ENCODE measurements around the gene WDR5. TPM values are rescaled to one million over a fixed set of nuclear protein-coding genes. Genes with fewer than 3 reads are reported as not detected.
"Not testable (repeated sequence)": the region's sequence is repeated elsewhere in the genome, so short reads cannot be mapped to it uniquely, and the experiment has no call there.

WDR5 gene
- 10 to 100 TPM; 26.7 to 48.1 TPM for total RNA-seq

- H3K4me1 Mint-ChIP-seq, result peaks cover 14% of the 10 kb centered on the region
- peak; percentile 81 for ATAC-seq (replicated peaks)
- no peaks in the 10 kb centered on the region for H3K9me3 Mint-ChIP-seq
- no peaks in the 10 kb centered on the region for H3K27me3 Mint-ChIP-seq
- H3K4me3 Mint-ChIP-seq, result peak within 1 kb of the TSS; percentile 89
- peaks cover 36% of the 10 kb centered on the region for H3K36me3 Mint-ChIP-seq (ENCODE audit: low read depth)
- peak within 1 kb of the TSS; percentile 89 for H3K27ac Mint-ChIP-seq
These were observed at the start of gene WDR5 for GRCh38 chr9:134135343-134136117. WDR5 (plus strand) TSS chr9:134136082; CDS start chr9:134139878, 3,796 bp downstream.

GRCh38 chr9:134088063-134088725, 47.7 kb upstream of the WDR5 start:
- H3K9me3 Mint-ChIP-seq, result peaks cover 4% of the 10 kb centered on the region
- H3K4me1 Mint-ChIP-seq, result no peaks in the 10 kb centered on the region
- H3K36me3 Mint-ChIP-seq (ENCODE audit: low read depth), result no peaks in the 10 kb centered on the region
- peaks cover 9% of the 10 kb centered on the region for H3K27me3 Mint-ChIP-seq
- H3K27ac Mint-ChIP-seq, result no peak overlapping the region
- H3K4me3 Mint-ChIP-seq, result no peak overlapping the region
- ATAC-seq (replicated peaks), result no peak

DNA sequence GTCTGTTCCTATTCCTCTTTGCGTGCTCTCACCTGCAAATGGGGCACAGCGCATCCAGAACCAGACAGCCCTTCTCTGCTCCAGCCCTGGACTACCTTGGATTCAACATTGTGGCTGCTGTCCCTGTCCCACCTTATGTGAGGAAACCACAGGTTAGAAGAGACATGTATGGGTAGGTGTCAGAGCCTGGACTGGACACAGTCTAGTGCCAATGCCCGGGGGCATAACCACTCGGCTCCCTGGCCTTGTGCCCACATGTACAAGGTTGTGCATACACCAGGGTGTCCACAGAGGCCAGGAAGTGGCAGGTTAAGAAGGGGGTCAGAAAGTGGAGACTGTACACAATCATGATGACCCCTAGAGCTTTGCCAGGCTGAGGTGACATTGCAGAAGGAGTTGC, 45.9 kb upstream of the WDR5 start:
- H3K27me3 Mint-ChIP-seq, result peaks cover 19% of the 10 kb centered on the region
- no peak overlapping the region for H3K4me3 Mint-ChIP-seq
- no peak for ATAC-seq (replicated peaks)
- peaks cover 4% of the 10 kb centered on the region for H3K9me3 Mint-ChIP-seq
- H3K4me1 Mint-ChIP-seq, result no peaks in the 10 kb centered on the region
- H3K27ac Mint-ChIP-seq, result no peak overlapping the region
- no peaks in the 10 kb centered on the region for H3K36me3 Mint-ChIP-seq (ENCODE audit: low read depth)

- Mint-ChIP-seq H3K9me3 (no peaks in the 10 kb centered on the region), H3K36me3 (ENCODE audit: low read depth) (no peaks in the 10 kb centered on the region), H3K4me3 (no peak overlapping the region), H3K27me3 (peaks cover 24% of the 10 kb centered on the region), H3K4me1 (peaks cover 10% of the 10 kb centered on the region), H3K27ac (no peak overlapping the region)
- peak; percentile 56 for ATAC-seq (replicated peaks)
These were observed 36.6 kb upstream of the WDR5 start for GRCh38 chr9:134099123-134099761.

DNA sequence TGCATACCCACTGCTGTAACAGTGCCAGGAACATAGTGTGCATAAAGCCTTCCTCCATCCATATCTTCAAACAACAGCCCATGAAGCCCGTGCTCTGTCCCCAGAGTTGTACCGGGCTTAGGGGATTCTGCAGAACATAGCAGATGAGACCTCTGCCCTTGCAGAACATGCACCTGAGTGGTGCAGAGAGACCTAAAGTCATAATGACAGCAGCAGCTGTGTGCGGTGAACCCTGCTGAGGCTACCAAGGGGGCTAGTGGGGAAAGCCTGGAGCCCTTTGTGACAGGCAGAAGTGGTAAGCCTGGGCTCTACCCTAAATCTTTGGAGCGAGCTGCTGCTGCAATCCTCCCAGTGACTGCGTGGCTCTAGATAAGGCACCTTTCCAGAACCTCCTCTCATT, 35.8 kb upstream of the WDR5 start:
- H3K4me3 Mint-ChIP-seq, result no peak overlapping the region
- H3K9me3 Mint-ChIP-seq, result no peaks in the 10 kb centered on the region
- no peak overlapping the region for H3K27ac Mint-ChIP-seq
- H3K4me1 Mint-ChIP-seq, result peaks cover 10% of the 10 kb centered on the region
- H3K27me3 Mint-ChIP-seq, result peaks cover 22% of the 10 kb centered on the region
- no peaks in the 10 kb centered on the region for H3K36me3 Mint-ChIP-seq (ENCODE audit: low read depth)
- no peak for ATAC-seq (replicated peaks)

GRCh38 chr9:134101133-134101532, 34.7 kb upstream of the WDR5 start:
- H3K27ac Mint-ChIP-seq; H3K4me1 Mint-ChIP-seq; ATAC-seq (replicated peaks); H3K4me3 Mint-ChIP-seq; H3K9me3 Mint-ChIP-seq; H3K36me3 Mint-ChIP-seq (ENCODE audit: low read depth): not testable (repeated sequence)
- peaks cover 23% of the 10 kb centered on the region for H3K27me3 Mint-ChIP-seq

DNA sequence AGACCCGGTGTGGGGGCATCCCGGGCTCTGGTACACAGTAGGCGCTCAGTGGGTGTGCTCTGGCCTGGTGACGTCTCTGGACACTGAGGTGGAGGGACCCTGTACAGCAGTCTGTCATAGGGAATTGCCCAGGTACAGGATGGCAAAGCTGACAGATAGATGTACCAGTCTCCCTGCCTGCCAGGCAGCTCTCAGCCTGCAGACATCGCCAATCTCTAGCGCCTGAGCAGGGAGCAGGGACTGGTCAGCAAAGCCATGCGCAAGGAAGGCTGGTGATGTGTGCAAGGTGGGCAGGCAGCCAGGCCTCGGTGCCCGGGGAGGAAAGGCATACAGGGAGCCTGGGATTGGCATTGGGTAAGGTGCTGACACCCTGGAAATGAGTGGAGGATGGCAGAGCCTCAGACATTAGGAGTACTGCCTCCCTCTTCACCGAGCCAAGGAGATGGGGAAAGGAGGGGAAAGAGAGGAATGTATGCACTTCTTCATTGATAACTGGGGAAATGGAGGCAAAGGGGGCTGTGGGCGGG, 34.2 kb upstream of the WDR5 start:
- no peaks in the 10 kb centered on the region for H3K36me3 Mint-ChIP-seq (ENCODE audit: low read depth)
- H3K27me3 Mint-ChIP-seq, result peaks cover 26% of the 10 kb centered on the region
- H3K27ac Mint-ChIP-seq, result no peak overlapping the region
- peaks cover 10% of the 10 kb centered on the region for H3K4me1 Mint-ChIP-seq
- H3K9me3 Mint-ChIP-seq, result no peaks in the 10 kb centered on the region
- ATAC-seq (replicated peaks), result no peak
- no peak overlapping the region for H3K4me3 Mint-ChIP-seq

- ATAC-seq (replicated peaks), result no peak
- Mint-ChIP-seq H3K36me3 (ENCODE audit: low read depth) (no peaks in the 10 kb centered on the region), H3K27ac (no peak overlapping the region), H3K4me3 (no peak overlapping the region), H3K9me3 (no peaks in the 10 kb centered on the region), H3K27me3 (peaks cover 31% of the 10 kb centered on the region), H3K4me1 (peaks cover 10% of the 10 kb centered on the region)
These were observed 32.4 kb upstream of the WDR5 start for GRCh38 chr9:134103391-134103998.

DNA sequence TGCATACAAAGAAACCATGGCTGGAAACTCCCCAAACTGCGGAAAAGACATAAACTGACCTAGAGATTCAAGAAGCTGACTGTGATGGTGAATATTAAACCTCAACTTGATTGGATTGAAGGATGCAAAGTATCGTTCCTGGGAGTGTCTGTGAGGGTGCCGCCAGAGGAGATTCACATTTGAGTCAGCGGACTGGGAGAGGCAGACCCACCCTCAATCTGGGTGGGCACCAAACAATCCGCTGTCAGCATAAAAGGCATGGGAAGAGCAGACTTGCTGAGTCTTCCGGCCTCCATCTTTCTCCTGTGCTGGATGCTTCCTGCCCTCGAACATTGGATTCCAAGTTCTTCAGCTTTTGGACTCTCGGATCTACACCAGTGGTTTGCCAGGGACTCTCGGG, 24.8 kb upstream of the WDR5 start:
- Mint-ChIP-seq H3K27me3 (peaks cover 9% of the 10 kb centered on the region), H3K4me3 (no peak overlapping the region), H3K27ac (no peak overlapping the region), H3K4me1 (no peaks in the 10 kb centered on the region), H3K9me3 (no peaks in the 10 kb centered on the region), H3K36me3 (ENCODE audit: low read depth) (no peaks in the 10 kb centered on the region)
- ATAC-seq (replicated peaks), result no peak

GRCh38 chr9:134112561-134112960, 23.3 kb upstream of the WDR5 start:
- no peak overlapping the region for H3K27ac Mint-ChIP-seq

GRCh38 chr9:134118972-134119371, 16.9 kb upstream of the WDR5 start:
- H3K4me1 Mint-ChIP-seq; H3K36me3 Mint-ChIP-seq (ENCODE audit: low read depth); H3K27me3 Mint-ChIP-seq; ATAC-seq (replicated peaks); H3K4me3 Mint-ChIP-seq; H3K27ac Mint-ChIP-seq; H3K9me3 Mint-ChIP-seq: not testable (repeated sequence)

More at GRCh38 chr9:134112561-134112960, 23.3 kb upstream of the WDR5 start:
- no peak for ATAC-seq (replicated peaks)
- Mint-ChIP-seq H3K4me1 (no peaks in the 10 kb centered on the region), H3K4me3 (no peak overlapping the region), H3K36me3 (ENCODE audit: low read depth) (no peaks in the 10 kb centered on the region), H3K27me3 (no peaks in the 10 kb centered on the region), H3K9me3 (no peaks in the 10 kb centered on the region)

DNA sequence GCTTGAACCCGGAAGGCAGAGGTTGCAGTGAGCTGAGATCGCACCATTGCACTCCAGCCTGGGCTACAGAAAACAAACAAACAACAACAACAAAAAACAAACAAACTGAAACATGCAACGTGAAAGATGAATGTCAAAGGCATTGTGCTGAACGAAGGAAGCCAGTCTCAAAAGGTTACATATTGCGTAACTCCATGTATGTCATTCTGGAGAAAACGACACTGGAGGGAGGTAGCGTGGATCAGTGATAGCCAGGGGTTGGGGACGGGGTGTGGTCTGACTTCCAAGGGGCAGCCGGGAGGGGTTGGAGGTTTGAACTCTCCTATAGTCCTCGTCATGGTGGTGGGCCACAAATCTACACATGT, 12.1 kb upstream of the WDR5 start:
- Mint-ChIP-seq H3K9me3 (no peaks in the 10 kb centered on the region), H3K27ac (no peak overlapping the region), H3K4me1 (no peaks in the 10 kb centered on the region), H3K36me3 (ENCODE audit: low read depth) (no peaks in the 10 kb centered on the region), H3K4me3 (no peak overlapping the region), H3K27me3 (no peaks in the 10 kb centered on the region)
- no peak for ATAC-seq (replicated peaks)

DNA sequence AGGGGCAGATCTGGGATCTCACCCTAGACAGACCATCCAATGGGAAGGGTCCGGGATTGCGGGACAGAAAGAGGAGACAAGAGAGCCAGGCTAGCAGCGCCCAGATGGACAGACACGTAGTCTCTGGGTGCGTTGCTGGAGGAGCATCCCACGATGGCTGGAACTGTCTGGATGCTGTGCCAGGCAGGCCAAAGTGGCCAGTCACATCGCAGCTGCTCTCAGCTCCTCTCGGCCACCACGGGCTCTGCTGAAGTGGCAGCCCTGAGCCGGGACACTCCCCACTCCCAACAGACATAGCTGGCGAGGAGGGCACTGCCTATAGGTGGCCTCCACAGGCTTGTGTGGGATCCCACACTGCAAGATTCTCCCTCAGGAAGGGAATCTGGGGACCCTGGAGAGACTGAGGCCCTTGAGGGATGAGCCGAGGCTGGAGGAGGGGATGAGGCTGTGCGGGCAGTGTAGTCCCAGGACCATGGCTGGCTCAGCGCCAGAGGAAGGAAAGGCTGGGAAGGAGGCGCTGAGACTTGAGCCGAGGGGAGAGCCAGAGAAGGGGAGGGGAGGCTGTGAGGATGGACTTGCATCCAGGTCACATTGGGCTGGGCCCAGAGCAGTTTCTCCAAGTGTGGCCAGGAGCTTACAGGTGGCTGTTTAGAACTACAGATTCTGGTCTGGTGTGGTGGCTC, 10.3 kb upstream of the WDR5 start:
- H3K4me3 Mint-ChIP-seq, result no peak overlapping the region
- no peak overlapping the region for H3K27ac Mint-ChIP-seq
- H3K36me3 Mint-ChIP-seq (ENCODE audit: low read depth), result no peaks in the 10 kb centered on the region
- H3K27me3 Mint-ChIP-seq, result no peaks in the 10 kb centered on the region
- H3K4me1 Mint-ChIP-seq, result no peaks in the 10 kb centered on the region
- ATAC-seq (replicated peaks), result no peak
- no peaks in the 10 kb centered on the region for H3K9me3 Mint-ChIP-seq

GRCh38 chr9:134126373-134126772, 9.5 kb upstream of the WDR5 start:
- Mint-ChIP-seq H3K27me3 (no peaks in the 10 kb centered on the region), H3K9me3 (no peaks in the 10 kb centered on the region), H3K4me1 (no peaks in the 10 kb centered on the region), H3K36me3 (ENCODE audit: low read depth) (no peaks in the 10 kb centered on the region), H3K4me3 (no peak overlapping the region), H3K27ac (no peak overlapping the region)
- ATAC-seq (replicated peaks), result no peak
